HG02642 (cell line): ENCODE data around the gene OGFOD1.

ENCODE experiments used
- ATAC-seq: cut with Tn5 transposase; IDR thresholded peaks from one replicate; pipeline ENCODE4 v1.9.1; 2021; ENCODE audit warnings: mild to moderate bottlenecking; ENCODE audit not compliant: unreplicated experiment, poor library complexity

Gene OGFOD1

DNA sequence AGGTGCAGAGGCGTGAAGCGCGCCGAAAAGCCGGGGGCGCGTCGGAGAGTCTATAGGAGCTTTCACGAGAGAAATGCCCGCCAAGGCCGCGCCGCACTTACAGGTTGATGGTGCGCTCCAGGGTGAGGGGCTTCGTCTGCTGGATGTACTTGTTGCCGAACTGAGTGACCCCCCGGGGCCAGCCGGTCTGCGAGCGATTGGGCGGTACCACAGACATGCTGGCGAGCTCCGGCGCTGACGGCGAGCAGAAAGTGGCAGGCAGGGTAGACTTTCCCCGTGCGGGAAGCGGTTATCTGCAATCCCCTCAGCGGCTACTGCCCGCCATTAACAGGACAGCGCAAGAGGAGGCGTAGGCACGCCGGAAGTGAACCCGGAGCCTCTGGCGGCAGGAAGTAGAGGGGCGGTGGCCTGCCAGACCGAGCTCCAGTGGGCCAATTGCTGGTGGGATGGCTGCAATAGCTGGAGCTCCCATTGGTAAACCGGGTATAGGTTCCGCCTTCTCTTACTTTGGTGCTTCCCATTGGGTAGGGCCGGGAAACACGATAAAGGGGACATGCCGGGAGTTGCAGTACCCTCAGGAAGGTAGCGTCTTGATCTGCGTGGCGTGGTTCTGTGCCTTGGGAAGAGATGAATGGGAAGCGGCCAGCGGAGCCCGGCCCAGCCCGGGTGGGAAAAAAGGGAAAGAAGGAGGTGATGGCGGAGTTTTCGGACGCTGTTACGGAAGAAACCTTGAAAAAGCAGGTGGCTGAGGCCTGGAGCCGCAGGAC is at the start of gene OGFOD1, which contains the start of gene NUDT21:
TSS of gene OGFOD1 (plus strand) at position 569 of the 767 bp plus-strand sequence. CDS start at position 628, 59 bp downstream.
TSS of gene NUDT21 (minus strand) at position 347 of the 767 bp plus-strand sequence. CDS start at position 217, 130 bp downstream.
- ATAC-seq, result peak; percentile 97

DNA sequence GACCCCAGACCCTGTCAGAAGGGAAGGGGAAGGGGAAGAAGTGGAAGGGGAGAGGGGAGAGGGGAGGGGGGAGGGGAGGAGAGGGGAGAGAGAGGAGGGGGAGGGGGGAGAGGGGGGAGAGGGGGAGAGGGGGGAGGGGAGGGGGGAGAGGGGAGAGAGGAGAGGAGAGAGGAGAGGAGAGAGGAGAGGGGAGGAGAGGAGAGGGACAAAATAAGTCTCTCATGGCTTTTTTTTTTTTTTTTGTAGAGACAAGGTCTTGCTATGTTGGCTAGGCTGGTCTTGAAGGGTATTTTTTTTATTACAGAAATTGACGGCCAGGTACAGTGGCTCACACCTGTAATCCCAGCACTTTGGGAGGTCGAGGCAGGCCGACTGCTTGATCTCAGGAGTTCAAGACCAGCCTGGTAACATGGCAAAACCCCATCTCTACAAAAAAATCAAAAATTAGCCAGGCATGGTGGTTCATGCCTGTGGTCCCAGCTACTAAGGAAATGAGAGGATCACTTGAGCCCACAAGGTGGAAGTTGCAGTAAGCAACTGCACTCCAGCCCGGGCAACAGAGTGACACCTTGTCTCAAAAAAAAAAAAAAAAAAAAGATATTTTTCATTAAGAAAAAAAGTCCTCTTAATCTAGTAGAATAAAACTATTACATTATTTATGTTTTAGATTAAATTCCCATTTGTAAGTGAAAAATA is 45.2 kb upstream of the OGFOD1 start:
- no peak for ATAC-seq

GRCh38 chr16:56408379-56409098 is 42.8 kb upstream of the OGFOD1 start:
- no peak for ATAC-seq

GRCh38 chr16:56409195-56409594 is 42.2 kb upstream of the OGFOD1 start:
- no peak for ATAC-seq

DNA sequence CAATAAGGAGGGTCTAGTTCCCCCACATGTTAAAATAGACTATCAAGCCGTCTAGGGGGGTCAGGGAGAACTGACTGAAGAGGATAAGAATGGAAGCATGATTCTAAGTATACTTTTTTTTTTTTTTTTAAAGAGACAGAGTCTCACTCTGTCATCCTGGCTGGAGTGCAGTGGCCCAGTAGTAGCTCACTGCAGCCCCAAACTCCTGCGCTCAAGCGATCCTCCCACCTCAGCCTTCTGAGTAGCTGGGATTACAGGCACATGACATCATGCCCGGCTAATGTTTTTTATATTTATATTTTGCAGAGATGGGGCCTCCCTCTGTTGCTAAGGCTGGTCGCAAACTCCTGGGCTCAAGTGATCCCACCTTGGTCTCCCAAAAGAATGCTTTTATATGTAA is 40.2 kb upstream of the OGFOD1 start:
- no peak for ATAC-seq

- ATAC-seq, result no peak
These were observed 39.7 kb upstream of the OGFOD1 start for GRCh38 chr16:56411624-56412023.

DNA sequence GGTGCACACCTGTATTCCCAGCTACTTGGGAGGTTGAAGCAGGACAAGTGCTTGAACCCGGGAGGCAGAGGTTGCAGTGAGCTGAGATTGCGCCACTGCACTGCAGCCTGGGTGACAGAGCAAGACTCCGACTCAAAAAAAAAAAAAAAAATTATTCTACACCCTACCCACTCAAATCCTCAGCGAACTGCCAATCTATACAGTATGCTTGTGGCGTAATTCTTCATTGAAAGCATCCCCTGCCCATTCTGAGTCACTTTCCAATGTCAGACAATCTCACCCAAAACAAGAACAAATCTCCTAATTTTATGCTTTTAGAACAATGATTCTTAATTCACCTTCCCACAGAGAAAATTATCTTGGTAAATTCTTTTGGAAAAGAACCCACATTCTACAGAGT is 38.0 kb upstream of the OGFOD1 start:
- ATAC-seq, result no peak

DNA sequence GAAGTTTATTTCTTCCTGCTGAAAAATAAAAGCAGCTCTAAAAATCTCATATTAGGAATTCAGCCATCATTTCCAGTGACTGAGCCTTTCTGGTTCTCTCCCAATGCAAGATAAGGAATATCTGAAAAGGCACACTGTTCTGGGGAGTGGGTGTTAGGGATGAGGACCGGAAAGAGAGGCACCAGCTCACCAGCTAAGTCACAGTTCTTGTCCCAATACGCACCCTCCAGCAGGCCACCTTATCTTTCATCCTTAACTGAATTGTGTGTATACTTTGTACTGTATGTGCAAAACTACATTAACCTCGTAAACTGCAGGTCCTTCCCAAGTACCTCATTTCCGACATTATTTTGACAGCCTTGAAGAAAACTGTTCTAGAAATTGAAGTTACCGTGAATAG is 37.0 kb upstream of the OGFOD1 start:
- no peak for ATAC-seq

- ATAC-seq, result no peak
These were observed 35.5 kb upstream of the OGFOD1 start for GRCh38 chr16:56415875-56416274.

DNA sequence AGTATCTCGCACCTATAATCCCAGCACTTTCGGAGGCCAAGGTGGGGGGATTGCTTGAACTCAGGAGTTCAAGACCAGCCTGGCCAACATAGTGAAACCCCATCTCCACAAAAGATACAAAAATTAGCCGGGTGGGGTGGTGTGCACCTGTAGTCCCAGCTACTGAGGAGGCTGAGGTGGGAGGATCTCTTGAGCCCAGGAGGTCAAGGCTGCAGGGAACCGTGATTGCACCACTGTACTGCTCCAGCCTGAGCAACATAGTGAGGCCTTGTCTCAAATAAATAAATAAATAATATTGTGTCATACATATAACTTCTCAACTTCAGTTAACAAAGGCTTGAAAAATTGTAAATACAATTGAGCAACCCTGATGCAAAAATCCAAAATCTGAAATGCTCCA is 34.2 kb upstream of the OGFOD1 start:
- ATAC-seq, result no peak

DNA sequence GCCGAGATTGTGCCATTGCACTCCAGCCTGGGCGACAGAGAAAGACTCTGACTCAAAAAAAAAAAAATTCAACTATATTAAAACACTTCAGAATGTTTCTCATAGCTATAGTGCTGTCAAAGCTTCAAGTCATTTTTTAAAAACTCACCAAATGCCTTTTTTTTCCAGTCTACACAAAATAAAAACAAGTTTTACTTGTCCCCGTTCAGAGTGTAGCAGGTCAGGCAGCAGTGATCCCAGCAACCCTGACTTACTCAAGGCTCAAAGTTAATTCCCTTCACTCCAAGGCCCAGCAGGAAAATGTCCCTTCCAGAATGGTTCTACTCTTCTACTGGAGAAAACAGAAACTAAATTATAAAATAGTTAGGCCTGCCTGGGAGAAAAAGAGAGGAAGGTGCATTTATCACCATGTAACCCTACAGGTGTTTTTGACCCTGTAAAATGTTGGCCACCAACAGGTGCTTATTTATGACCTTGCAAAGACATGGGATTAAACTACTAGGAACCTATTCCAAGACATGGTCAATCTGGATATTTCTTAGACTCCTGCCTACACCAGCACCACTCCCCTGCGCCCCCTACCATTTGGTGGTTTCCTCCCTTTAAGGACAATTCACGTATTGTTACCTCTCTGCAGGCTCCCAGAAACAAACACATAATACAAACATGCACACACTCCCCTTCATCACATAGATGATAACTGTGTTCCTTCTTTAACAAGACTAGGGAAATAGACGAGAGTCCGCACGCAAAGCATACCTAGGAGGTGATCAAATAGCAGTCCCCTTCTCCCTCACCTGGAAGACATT is 31.4 kb upstream of the OGFOD1 start:
- no peak for ATAC-seq

- no peak for ATAC-seq
These were observed 30.7 kb upstream of the OGFOD1 start for GRCh38 chr16:56420613-56421012.

- ATAC-seq, result no peak
These were observed 30.0 kb upstream of the OGFOD1 start for GRCh38 chr16:56421313-56421712.

DNA sequence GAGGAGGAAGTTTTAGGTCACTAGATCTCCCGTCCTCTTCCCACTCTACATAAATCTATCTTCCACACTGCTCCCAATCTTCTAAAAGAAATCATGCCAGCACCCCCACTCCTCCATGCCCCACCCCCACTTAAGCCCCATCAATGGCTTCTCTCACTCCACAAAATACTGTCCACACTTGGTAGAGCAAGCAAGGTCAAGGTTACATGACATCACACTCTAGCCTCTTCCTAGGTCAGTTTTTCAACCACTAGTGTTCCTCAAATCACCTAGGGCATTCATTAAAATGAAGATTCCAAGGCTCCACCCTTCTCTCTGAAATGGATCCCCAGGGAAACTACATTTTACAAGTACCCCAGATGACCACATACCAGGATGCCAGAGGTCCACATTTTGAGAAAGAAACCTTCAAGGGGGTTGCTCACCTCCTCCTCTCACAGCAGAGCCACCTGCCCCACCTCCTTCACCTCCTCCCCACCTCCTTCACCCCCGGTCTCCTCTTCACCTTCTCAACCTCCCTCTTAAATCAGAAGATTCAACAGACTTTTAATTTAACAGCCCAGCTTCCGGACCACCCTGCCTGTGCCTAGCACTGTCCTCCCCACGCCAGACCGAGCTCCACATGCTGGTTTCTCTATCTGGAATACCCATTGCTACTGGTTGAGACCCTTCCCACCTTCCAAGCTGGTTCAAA is 29.2 kb upstream of the OGFOD1 start:
- ATAC-seq, result no peak

DNA sequence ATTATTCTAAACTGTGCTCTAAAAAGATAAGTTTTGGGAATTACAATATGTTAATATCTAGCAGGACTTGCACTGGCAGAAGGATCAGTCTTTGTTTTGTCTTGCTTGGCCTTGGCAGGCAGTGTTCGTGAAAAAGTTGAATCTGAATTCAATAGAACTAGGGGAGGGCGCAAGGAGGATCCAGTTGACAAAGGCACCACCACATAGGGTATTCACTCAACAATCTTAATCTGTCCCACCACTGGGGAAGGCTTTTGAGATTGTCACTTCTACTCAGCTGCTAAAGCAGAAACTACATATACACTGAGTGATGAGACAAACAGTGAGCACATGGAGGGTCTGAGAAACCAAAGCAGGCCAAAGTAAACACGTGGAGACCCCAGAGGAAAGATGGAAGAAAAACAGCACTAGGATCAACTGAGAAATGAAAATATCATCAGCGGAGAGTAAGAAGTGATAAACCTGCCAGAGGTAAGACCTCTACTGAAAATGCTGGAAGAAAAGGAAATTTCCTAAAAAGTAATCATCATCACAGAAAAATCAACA is 28.4 kb upstream of the OGFOD1 start:
- ATAC-seq, result no peak

- ATAC-seq, result no peak
These were observed 27.6 kb upstream of the OGFOD1 start for GRCh38 chr16:56423584-56424403.

DNA sequence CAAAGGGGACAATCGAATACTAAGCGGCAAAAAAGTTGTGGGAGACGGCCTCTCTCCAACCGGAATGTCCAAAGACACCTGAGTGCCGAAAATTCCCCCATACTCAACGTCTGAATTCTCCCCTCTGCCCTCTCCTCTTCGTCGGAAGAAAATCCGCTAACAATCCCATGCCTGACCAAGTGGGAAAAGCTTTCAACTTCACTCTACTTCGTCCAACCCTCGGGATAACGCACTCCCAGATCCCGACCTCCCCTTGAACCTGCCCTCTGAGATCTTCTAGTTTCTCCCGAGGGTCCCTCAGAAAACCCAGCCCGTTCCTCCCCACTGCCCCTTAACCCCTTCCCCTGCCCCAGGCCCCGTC is 27.0 kb upstream of the OGFOD1 start:
- no peak for ATAC-seq

DNA sequence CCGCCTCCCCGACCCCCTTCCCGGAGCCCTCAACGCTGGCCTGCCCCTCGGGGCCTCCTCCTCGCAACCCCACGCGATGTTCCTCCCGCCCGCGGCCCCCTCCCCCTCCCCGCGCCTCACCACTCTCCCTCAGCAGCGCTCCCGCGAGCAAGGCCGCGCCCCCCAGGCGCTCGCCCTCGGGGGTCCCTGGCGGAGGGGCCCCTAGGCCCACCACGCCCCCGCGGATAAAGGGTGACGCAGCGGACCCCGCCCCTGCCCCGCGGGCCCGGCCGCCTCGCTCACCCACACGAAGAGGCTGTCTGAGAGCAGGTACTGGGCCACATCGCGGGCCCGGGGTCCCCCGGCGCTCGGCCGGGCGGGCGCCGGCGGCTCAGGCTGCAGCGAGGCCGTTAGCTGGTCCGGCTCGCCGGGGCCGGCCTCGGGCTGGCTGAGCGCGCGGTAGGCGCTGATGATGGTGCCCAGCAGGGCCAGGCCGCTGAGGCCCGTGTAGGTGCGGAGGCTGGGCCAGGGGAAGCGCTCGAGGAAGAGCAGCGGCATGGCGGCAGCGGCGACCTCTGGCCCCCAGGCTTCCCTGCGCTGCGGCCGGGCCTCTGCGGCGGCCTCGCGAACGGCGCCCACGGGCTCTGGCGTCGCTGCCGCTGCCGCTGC is 26.4 kb upstream of the OGFOD1 start:
- peak; percentile 43 for ATAC-seq
